OCI-LY1 (cell line): ENCODE data around the gene ITGB1BP2.

Experiments used
- EZH2 ChIP-seq: fragments of 200-600 bp; sonication (generic), shearing (Covaris generic); IDR thresholded peaks from 2 replicates; pipeline ENCODE4 v1.8.0; 2017; ENCODE audit warnings: borderline replicate concordance, mixed run types, mild to moderate bottlenecking, antibody characterized with exemption, low read length, moderate library complexity, mixed read lengths
- TF ChIP-seq, protein P1 (sequence below): fragments of 200-600 bp; sonication (generic), shearing (Covaris generic); IDR thresholded peaks from 2 replicates; pipeline ENCODE4 v1.5.1; 2017; ENCODE audit warnings: mild to moderate bottlenecking, antibody characterized with exemption, low read length, moderate library complexity, mixed read lengths

DNA sequence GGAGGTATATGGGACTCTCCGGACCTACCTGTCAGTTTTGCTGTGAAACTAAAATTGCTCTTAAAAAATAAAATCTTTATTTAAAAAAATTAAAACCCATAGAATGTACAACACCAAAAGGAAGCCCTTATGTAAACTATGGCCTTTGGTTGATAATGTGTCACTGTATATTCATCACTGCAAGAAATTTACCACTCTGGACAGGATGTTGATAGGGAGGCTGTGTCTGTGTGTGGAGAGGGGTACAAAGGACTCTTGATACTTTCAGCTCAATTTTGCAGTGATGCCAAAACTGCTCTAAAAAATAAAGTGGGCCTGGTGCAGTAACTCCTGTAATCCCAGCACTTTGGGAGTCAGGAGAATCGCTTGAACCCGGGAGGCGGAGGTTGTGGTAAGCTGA lies 44.7 kb upstream of the ITGB1BP2 start:
- TF ChIP-seq, protein P1, sequence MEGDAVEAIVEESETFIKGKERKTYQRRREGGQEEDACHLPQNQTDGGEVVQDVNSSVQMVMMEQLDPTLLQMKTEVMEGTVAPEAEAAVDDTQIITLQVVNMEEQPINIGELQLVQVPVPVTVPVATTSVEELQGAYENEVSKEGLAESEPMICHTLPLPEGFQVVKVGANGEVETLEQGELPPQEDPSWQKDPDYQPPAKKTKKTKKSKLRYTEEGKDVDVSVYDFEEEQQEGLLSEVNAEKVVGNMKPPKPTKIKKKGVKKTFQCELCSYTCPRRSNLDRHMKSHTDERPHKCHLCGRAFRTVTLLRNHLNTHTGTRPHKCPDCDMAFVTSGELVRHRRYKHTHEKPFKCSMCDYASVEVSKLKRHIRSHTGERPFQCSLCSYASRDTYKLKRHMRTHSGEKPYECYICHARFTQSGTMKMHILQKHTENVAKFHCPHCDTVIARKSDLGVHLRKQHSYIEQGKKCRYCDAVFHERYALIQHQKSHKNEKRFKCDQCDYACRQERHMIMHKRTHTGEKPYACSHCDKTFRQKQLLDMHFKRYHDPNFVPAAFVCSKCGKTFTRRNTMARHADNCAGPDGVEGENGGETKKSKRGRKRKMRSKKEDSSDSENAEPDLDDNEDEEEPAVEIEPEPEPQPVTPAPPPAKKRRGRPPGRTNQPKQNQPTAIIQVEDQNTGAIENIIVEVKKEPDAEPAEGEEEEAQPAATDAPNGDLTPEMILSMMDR, result no peak
- TF ChIP-seq EZH2, result no peak
